Anterior cingulate cortex (tissue), 58 donors: ENCODE measurements around the gene HEG1.

Experiments
- DNase-seq, 58 donors: peaks; one replicate each; lab custom pipeline; 2025; lab: John Stamatoyannopoulos, UW

The HEG1 gene

GRCh38 chr3:124997303-124998246, 58.2 kb downstream of the HEG1 start:
- DNase-seq: peak in 3 of 58 donors; percentile 6 to 16 (median 11)

- peak in 53 of 58 donors; percentile 12 to 84 (median 50) for DNase-seq
Observed at GRCh38 chr3:124995460-124995994, 60.3 kb downstream of the HEG1 start.

GRCh38 chr3:124993466-124993865, 62.3 kb downstream of the HEG1 start:
- no peak for DNase-seq

- no peak for DNase-seq
Observed at GRCh38 chr3:124992041-124992440, 63.8 kb downstream of the HEG1 start.

- DNase-seq: no peak
Observed at GRCh38 chr3:124986192-124987143, 69.3 kb downstream of the HEG1 start.

GRCh38 chr3:124985349-124985748, 70.4 kb downstream of the HEG1 start:
- no peak for DNase-seq

- no peak for DNase-seq
Observed at GRCh38 chr3:124984754-124985153, 71.0 kb downstream of the HEG1 start.

- DNase-seq: no peak
Observed at GRCh38 chr3:124982855-124983254, 72.9 kb downstream of the HEG1 start.

- no peak for DNase-seq
Observed at GRCh38 chr3:124981472-124981871, 74.3 kb downstream of the HEG1 start.

- DNase-seq: no peak
Observed at GRCh38 chr3:124978627-124979026, 77.2 kb downstream of the HEG1 start.

- no peak for DNase-seq
Observed at GRCh38 chr3:124976383-124976782, 79.4 kb downstream of the HEG1 start.

- no peak for DNase-seq
Observed at GRCh38 chr3:124974691-124975090, 81.1 kb downstream of the HEG1 start.

GRCh38 chr3:124973290-124973689, 82.5 kb downstream of the HEG1 start:
- DNase-seq: no peak

- no peak for DNase-seq
Observed at GRCh38 chr3:124972457-124972856, 83.3 kb downstream of the HEG1 start.

GRCh38 chr3:124969963-124970722, 85.7 kb downstream of the HEG1 start:
- peak in 11 of 58 donors; percentile 5 to 45 (median 11) for DNase-seq

GRCh38 chr3:124969190-124969589, 86.6 kb downstream of the HEG1 start:
- no peak for DNase-seq

GRCh38 chr3:124967964-124968363, 87.8 kb downstream of the HEG1 start:
- DNase-seq: no peak

- no peak for DNase-seq
Observed at GRCh38 chr3:124966521-124967445, 89.0 kb downstream of the HEG1 start.

GRCh38 chr3:124965413-124965812, 90.4 kb downstream of the HEG1 start:
- DNase-seq: no peak
